Esophagus (tissue), 2 donors: Measurements from ENCODE around the gene JAM3. TPM values are rescaled to one million over a fixed set of nuclear protein-coding genes. Genes with fewer than 3 reads are reported as not detected.

Experiments
- H3K27ac ChIP-seq, 2 donors: one replicate each; pipeline ENCODE4 v1.5.1; 2013; ENCODE audit warnings: low read depth in 2 of 2, mild to moderate bottlenecking in 2 of 2, inconsistent platforms in 1 of 2, low read length in 1 of 2, moderate library complexity in 1 of 2
- H3K27me3 ChIP-seq, 2 donors: one replicate each; pipeline ENCODE4 v1.6.1; 2013; ENCODE audit warnings: low read length in 2 of 2, control low read depth in 1 of 2, mild to moderate bottlenecking in 1 of 2; ENCODE audit not compliant: insufficient read depth in 2 of 2, control insufficient read depth in 1 of 2
- H3K36me3 ChIP-seq, 2 donors: one replicate each; pipeline ENCODE4 v1.6.1; 2013; ENCODE audit warnings: low read length in 1 of 2; ENCODE audit not compliant: control insufficient read depth in 2 of 2, insufficient read depth in 2 of 2
- H3K4me1 ChIP-seq, 2 donors: one replicate each; pipeline ENCODE4 v1.6.1; 2013; ENCODE audit warnings: low read length in 1 of 2; ENCODE audit not compliant: control insufficient read depth in 2 of 2, insufficient read depth in 2 of 2
- H3K4me3 ChIP-seq, 2 donors: one replicate each; pipeline ENCODE4 v1.5.1; 2013; ENCODE audit warnings: low read length in 2 of 2, mild to moderate bottlenecking in 2 of 2, low read depth in 1 of 2, moderate library complexity in 1 of 2
- H3K9me3 ChIP-seq, 2 donors: one replicate each; pipeline ENCODE4 v1.6.1; 2013; ENCODE audit warnings: mild to moderate bottlenecking in 2 of 2, low read depth in 1 of 2, low read length in 1 of 2, moderate library complexity in 1 of 2; ENCODE audit not compliant: control insufficient read depth in 2 of 2, insufficient read depth in 1 of 2
- WGBS, 2 donors: extraction: QIAGEN DNeasy Blood & Tissue Kit; methylation state at CpG; one replicate each; pipeline ENCODE4 v1.1.7; 2013; 5-methylcytosine and 5-hydroxymethylcytosine counted together
- polyA plus RNA-seq, 2 donors: library from polyadenylated mRNA; stranded (reverse); fragments of 200-250 nt; gene quantifications; one replicate each; pipeline ENCODE4 v1.2.3, GENCODE V29; 2013
- donor health status: healthy with polysubstance abuse.
- donor health status: Bipolar disorder and iron deficiency.

JAM3 gene
- polyA plus RNA-seq, 2 donors = 2.5 to 5.5 TPM

- Histone ChIP-seq H3K27ac (peak overlapping the region in 1 of 2 donors; percentile 35), H3K9me3 (no peaks in the 10 kb centered on the region), H3K4me3 (no peak overlapping the region), H3K27me3 (no peaks in the 10 kb centered on the region), H3K4me1 (no peaks in the 10 kb centered on the region), H3K36me3 (peaks cover 9 to 18% of the 10 kb centered on the region in 2 donors)
- WGBS, 2 donors = 86 to 87% methylated on average over 12 of the region's 12 CpGs
Observed at GRCh38 chr11:134150195-134150903, 81.5 kb downstream of the JAM3 start.

GRCh38 chr11:134151083-134151747, 82.3 kb downstream of the JAM3 start:
- Histone ChIP-seq H3K4me3 (no peak overlapping the region), H3K36me3 (peaks cover 9 to 23% of the 10 kb centered on the region in 2 donors), H3K9me3 (no peaks in the 10 kb centered on the region), H3K27me3 (no peaks in the 10 kb centered on the region), H3K4me1 (no peaks in the 10 kb centered on the region), H3K27ac (peak overlapping the region in 1 of 2 donors; percentile 22)
- 88 to 93% methylated on average over 10 of the region's 10 CpGs for WGBS, 2 donors

- Histone ChIP-seq H3K4me1 (no peaks in the 10 kb centered on the region), H3K36me3 (peaks cover 12 to 29% of the 10 kb centered on the region in 2 donors), H3K4me3 (no peak overlapping the region), H3K27me3 (no peaks in the 10 kb centered on the region), H3K27ac (no peak overlapping the region), H3K9me3 (no peaks in the 10 kb centered on the region)
- WGBS, 2 donors = 78 to 86% methylated on average over 9 of the region's 9 CpGs
Observed at GRCh38 chr11:134152696-134153095, 83.8 kb downstream of the JAM3 start.

- H3K36me3 ChIP-seq = peaks cover 17 to 35% of the 10 kb centered on the region in 2 donors
- WGBS, 2 donors = 92 to 93% methylated on average over 30 of the region's 30 CpGs
Observed at GRCh38 chr11:134153147-134153905, 84.5 kb downstream of the JAM3 start.

GRCh38 chr11:134154441-134154840, 85.6 kb downstream of the JAM3 start:
- H3K27ac ChIP-seq = no peak overlapping the region
- H3K4me3 ChIP-seq = no peak overlapping the region
- no peaks in the 10 kb centered on the region for H3K27me3 ChIP-seq
- H3K9me3 ChIP-seq = no peaks in the 10 kb centered on the region
- H3K36me3 ChIP-seq = peaks cover 11 to 32% of the 10 kb centered on the region in 2 donors
- WGBS, 2 donors = 78 to 82% methylated on average over 10 to 11 of the region's 11 CpGs
- no peaks in the 10 kb centered on the region for H3K4me1 ChIP-seq

More at GRCh38 chr11:134153147-134153905, 84.5 kb downstream of the JAM3 start:
- Histone ChIP-seq H3K27ac (no peak overlapping the region), H3K4me3 (no peak overlapping the region), H3K4me1 (no peaks in the 10 kb centered on the region), H3K9me3 (no peaks in the 10 kb centered on the region), H3K27me3 (no peaks in the 10 kb centered on the region)

GRCh38 chr11:134155456-134155855, 86.6 kb downstream of the JAM3 start:
- no peak overlapping the region for H3K4me3 ChIP-seq
- no peak overlapping the region for H3K27ac ChIP-seq
- H3K4me1 ChIP-seq = no peaks in the 10 kb centered on the region
- no peaks in the 10 kb centered on the region for H3K27me3 ChIP-seq
- H3K36me3 ChIP-seq = peaks cover 11 to 34% of the 10 kb centered on the region in 2 donors
- WGBS, 2 donors = 88 to 89% methylated on average over 16 of the region's 16 CpGs
- H3K9me3 ChIP-seq = no peaks in the 10 kb centered on the region

- peaks cover 11 to 35% of the 10 kb centered on the region in 2 donors for H3K36me3 ChIP-seq
- WGBS, 2 donors = 93 to 95% methylated on average over 28 of the region's 28 CpGs
Observed at GRCh38 chr11:134155946-134156865, 87.3 kb downstream of the JAM3 start.

GRCh38 chr11:134157451-134157850, 88.6 kb downstream of the JAM3 start:
- Histone ChIP-seq H3K9me3 (no peaks in the 10 kb centered on the region), H3K4me3 (no peak overlapping the region), H3K27ac (no peak overlapping the region), H3K36me3 (peaks cover 11 to 38% of the 10 kb centered on the region in 2 donors), H3K4me1 (no peaks in the 10 kb centered on the region), H3K27me3 (no peaks in the 10 kb centered on the region)
- WGBS, 2 donors = 70 to 75% methylated on average over 4 of the region's 4 CpGs

More at GRCh38 chr11:134155946-134156865, 87.3 kb downstream of the JAM3 start:
- no peak overlapping the region for H3K4me3 ChIP-seq
- H3K27ac ChIP-seq = no peak overlapping the region
- H3K4me1 ChIP-seq = no peaks in the 10 kb centered on the region
- no peaks in the 10 kb centered on the region for H3K27me3 ChIP-seq
- H3K9me3 ChIP-seq = no peaks in the 10 kb centered on the region

- H3K27me3 ChIP-seq = no peaks in the 10 kb centered on the region
- no peaks in the 10 kb centered on the region for H3K4me1 ChIP-seq
- peaks cover 10 to 38% of the 10 kb centered on the region in 2 donors for H3K36me3 ChIP-seq
- no peak overlapping the region for H3K27ac ChIP-seq
- H3K9me3 ChIP-seq = no peaks in the 10 kb centered on the region
- H3K4me3 ChIP-seq = no peak overlapping the region
- WGBS, 2 donors = 96 to 97% methylated on average over 9 of the region's 9 CpGs
Observed at GRCh38 chr11:134158023-134158422, 89.2 kb downstream of the JAM3 start.
